Parathyroid adenoma (tissue), 2 donors: ENCODE results near the gene USP17L25.
"Not testable (repeated sequence)": the region's sequence is repeated elsewhere in the genome, so short reads cannot be mapped to it uniquely, and the experiment has no call there.

ENCODE experiments used
- H2AFZ ChIP-seq: fragments of 300-600 bp; sonication (generic); one replicate; pipeline ENCODE4 v1.7.0; 2017; ENCODE audit warnings: antibody characterized with exemption, mild to moderate bottlenecking
- H3K27ac ChIP-seq: fragments of 300-600 bp; sonication (generic); one replicate; pipeline ENCODE4 v1.7.0; 2017
- H3K27me3 ChIP-seq: fragments of 300-600 bp; sonication (generic); one replicate; pipeline ENCODE4 v1.7.0; 2017; ENCODE audit warnings: low read length; ENCODE audit not compliant: control insufficient read depth, insufficient read depth
- H3K36me3 ChIP-seq: fragments of 300-600 bp; sonication (generic); one replicate; pipeline ENCODE4 v1.7.0; 2017; ENCODE audit warnings: low read length; ENCODE audit not compliant: control insufficient read depth, insufficient read depth
- H3K4me1 ChIP-seq: fragments of 300-600 bp; sonication (generic); one replicate; pipeline ENCODE4 v1.7.0; 2017; ENCODE audit warnings: control low read depth
- H3K4me2 ChIP-seq: fragments of 300-600 bp; sonication (generic); one replicate; pipeline ENCODE4 v1.7.0; 2017; ENCODE audit warnings: low read length
- H3K4me3 ChIP-seq: fragments of 300-600 bp; sonication (generic); one replicate; pipeline ENCODE4 v1.7.0; 2017; ENCODE audit warnings: low read depth, low read length
- H3K79me2 ChIP-seq: fragments of 300-600 bp; sonication (generic); one replicate; pipeline ENCODE4 v1.7.0; 2017; ENCODE audit warnings: control low read depth
- H3K9ac ChIP-seq: fragments of 300-600 bp; sonication (generic); one replicate; pipeline ENCODE4 v1.7.0; 2017; ENCODE audit warnings: mild to moderate bottlenecking
- H3K9me3 ChIP-seq: fragments of 300-600 bp; sonication (generic); one replicate; pipeline ENCODE4 v1.7.0; 2017; ENCODE audit warnings: low read length; ENCODE audit not compliant: control insufficient read depth
- donor health status: primary hyperparathyroidism.

The USP17L25 gene

GRCh38 chr4:9329611-9330010 lies at the start of gene USP17L25:
Gene USP17L25 (plus strand): TSS chr4:9329911. CDS start chr4:9329911, 0 bp downstream.
- not testable (repeated sequence) for H3K27ac ChIP-seq, H3K4me1 ChIP-seq, H3K27me3 ChIP-seq, H3K9ac ChIP-seq, H3K79me2 ChIP-seq, H2AFZ ChIP-seq, H3K4me3 ChIP-seq, H3K36me3 ChIP-seq, H3K9me3 ChIP-seq, H3K4me2 ChIP-seq

- not testable (repeated sequence) for H3K4me3 ChIP-seq, H3K4me1 ChIP-seq, H3K36me3 ChIP-seq, H3K9ac ChIP-seq, H3K4me2 ChIP-seq, H3K79me2 ChIP-seq, H2AFZ ChIP-seq, H3K27ac ChIP-seq, H3K27me3 ChIP-seq, H3K9me3 ChIP-seq
Measured at GRCh38 chr4:9324191-9324590, 5.5 kb upstream of the USP17L25 start.

- H3K4me2 ChIP-seq, H3K79me2 ChIP-seq: not testable (repeated sequence)
Measured at GRCh38 chr4:9324865-9325264, 4.8 kb upstream of the USP17L25 start, which contains the start of gene USP17L24. Gene USP17L24 (plus strand): TSS chr4:9325165. CDS start chr4:9325165, 0 bp downstream.

GRCh38 chr4:9334358-9334757 lies 4.6 kb downstream of the USP17L25 start, which contains the start of gene USP17L26:
Gene USP17L26 (plus strand): TSS chr4:9334658. CDS start chr4:9334658, 0 bp downstream.
- not testable (repeated sequence) for H3K27me3 ChIP-seq, H3K4me3 ChIP-seq, H3K4me1 ChIP-seq, H3K4me2 ChIP-seq, H3K27ac ChIP-seq, H3K9me3 ChIP-seq, H2AFZ ChIP-seq, H3K79me2 ChIP-seq, H3K36me3 ChIP-seq, H3K9ac ChIP-seq

More at GRCh38 chr4:9324865-9325264, 4.8 kb upstream of the USP17L25 start, which contains the start of gene USP17L24:
- not testable (repeated sequence) for H3K36me3 ChIP-seq, H3K27me3 ChIP-seq, H3K9me3 ChIP-seq, H3K4me3 ChIP-seq, H2AFZ ChIP-seq, H3K27ac ChIP-seq, H3K9ac ChIP-seq, H3K4me1 ChIP-seq

- not testable (repeated sequence) for H3K4me1 ChIP-seq, H3K79me2 ChIP-seq, H3K4me3 ChIP-seq, H3K4me2 ChIP-seq, H3K9me3 ChIP-seq, H3K27me3 ChIP-seq, H3K36me3 ChIP-seq, H3K27ac ChIP-seq, H2AFZ ChIP-seq, H3K9ac ChIP-seq
Measured at GRCh38 chr4:9339103-9339502, 9.4 kb downstream of the USP17L25 start, which contains the start of gene USP17L5. Gene USP17L5 (plus strand): TSS chr4:9339403. CDS start chr4:9339403, 0 bp downstream.

GRCh38 chr4:9343848-9344247 lies 14.1 kb downstream of the USP17L25 start, which contains the start of gene USP17L27:
Gene USP17L27 (plus strand): TSS chr4:9344148. CDS start chr4:9344148, 0 bp downstream.
- not testable (repeated sequence) for H3K27me3 ChIP-seq, H3K4me1 ChIP-seq, H3K27ac ChIP-seq, H3K4me3 ChIP-seq, H3K9me3 ChIP-seq, H3K79me2 ChIP-seq, H3K36me3 ChIP-seq, H3K4me2 ChIP-seq, H2AFZ ChIP-seq, H3K9ac ChIP-seq

GRCh38 chr4:9348593-9348992 lies 18.9 kb downstream of the USP17L25 start, which contains the start of gene USP17L28:
Gene USP17L28 (plus strand): TSS chr4:9348893. CDS start chr4:9348893, 0 bp downstream.
- not testable (repeated sequence) for H3K4me2 ChIP-seq, H3K4me3 ChIP-seq, H3K4me1 ChIP-seq, H3K27me3 ChIP-seq, H3K79me2 ChIP-seq, H3K9me3 ChIP-seq, H3K36me3 ChIP-seq, H2AFZ ChIP-seq, H3K27ac ChIP-seq, H3K9ac ChIP-seq

GRCh38 chr4:9350866-9351265 lies 21.2 kb downstream of the USP17L25 start:
- not testable (repeated sequence) for H3K27me3 ChIP-seq, H3K79me2 ChIP-seq, H3K27ac ChIP-seq, H3K9ac ChIP-seq, H3K9me3 ChIP-seq, H2AFZ ChIP-seq, H3K4me3 ChIP-seq, H3K4me1 ChIP-seq, H3K4me2 ChIP-seq, H3K36me3 ChIP-seq

- H3K4me2 ChIP-seq, H3K27me3 ChIP-seq, H3K9ac ChIP-seq, H3K4me1 ChIP-seq, H3K79me2 ChIP-seq, H3K36me3 ChIP-seq, H2AFZ ChIP-seq, H3K27ac ChIP-seq, H3K4me3 ChIP-seq, H3K9me3 ChIP-seq: not testable (repeated sequence)
Measured at GRCh38 chr4:9353338-9353737, 23.6 kb downstream of the USP17L25 start, which contains the start of gene USP17L29. Gene USP17L29 (plus strand): TSS chr4:9353638. CDS start chr4:9353638, 0 bp downstream.

- not testable (repeated sequence) for H3K36me3 ChIP-seq, H3K4me2 ChIP-seq, H3K27me3 ChIP-seq, H3K27ac ChIP-seq, H2AFZ ChIP-seq, H3K79me2 ChIP-seq, H3K9ac ChIP-seq, H3K9me3 ChIP-seq, H3K4me1 ChIP-seq, H3K4me3 ChIP-seq
Measured at GRCh38 chr4:9362829-9363228, 33.1 kb downstream of the USP17L25 start, which contains the start of gene USP17L30. Gene USP17L30 (plus strand): TSS chr4:9363129. CDS start chr4:9363129, 0 bp downstream.

- not testable (repeated sequence) for H3K27me3 ChIP-seq, H3K4me2 ChIP-seq, H3K79me2 ChIP-seq, H3K4me3 ChIP-seq, H3K9me3 ChIP-seq, H3K36me3 ChIP-seq, H2AFZ ChIP-seq, H3K4me1 ChIP-seq, H3K27ac ChIP-seq, H3K9ac ChIP-seq
Measured at GRCh38 chr4:9379881-9380280, 50.2 kb downstream of the USP17L25 start.
